Natural killer cell (primary cell): Measurements from ENCODE around the gene PSMA5. TPM values are rescaled to one million over a fixed set of nuclear protein-coding genes. Genes with fewer than 3 reads are reported as not detected.

Experiments used
- ATAC-seq, 3 donors: fragments of 150-1000 bp in 2 of 3; fragments of 200-7000 bp in 1 of 3; cut with Tn5 transposase; 1 replicate in 1 of 3; 2 replicates in 2 of 3; pipeline ENCODE4 v1.10.0; 2021; ENCODE audit warnings: mild to moderate bottlenecking in 2 of 3, moderate library complexity in 2 of 3
- DNase-seq, 2 donors: peaks; one replicate each; pipeline versions ENCODE4 v3.0.0 to v3.0.0-alpha.2; 2013 to 2021; ENCODE audit warnings: mixed read lengths in 1 of 2
- H3K27ac ChIP-seq: one replicate; pipeline ENCODE4 v1.5.1; 2013; ENCODE audit warnings: mild to moderate bottlenecking, low read length
- H3K27me3 ChIP-seq: one replicate; pipeline ENCODE4 v1.6.1; 2013; ENCODE audit warnings: low read length; ENCODE audit not compliant: control insufficient read depth, insufficient read depth
- H3K36me3 ChIP-seq: one replicate; pipeline ENCODE4 v1.6.1; 2013; ENCODE audit warnings: low read length; ENCODE audit not compliant: control insufficient read depth, insufficient read depth
- H3K4me1 ChIP-seq: one replicate; pipeline ENCODE4 v1.6.1; 2013; ENCODE audit warnings: low read length; ENCODE audit not compliant: control insufficient read depth, insufficient read depth
- H3K4me3 ChIP-seq: one replicate; pipeline ENCODE4 v1.5.1; 2013; ENCODE audit warnings: low read length
- H3K9me3 ChIP-seq: one replicate; pipeline ENCODE4 v1.6.1; 2013; ENCODE audit warnings: low read length; ENCODE audit not compliant: control insufficient read depth, insufficient read depth
- H3K27ac Mint-ChIP-seq, 2 donors: one replicate each; pipeline ENCODE4 v1.8.0; 2022; ENCODE audit warnings: mild to moderate bottlenecking in 2 of 2, mixed read lengths in 2 of 2, moderate library complexity in 1 of 2
- H3K27me3 Mint-ChIP-seq, 2 donors: one replicate each; pipeline ENCODE4 v1.8.0; 2022; ENCODE audit warnings: low read depth in 2 of 2, mixed read lengths in 2 of 2
- H3K36me3 Mint-ChIP-seq: one replicate; pipeline ENCODE4 v1.8.0; 2022; ENCODE audit warnings: mixed read lengths
- H3K4me1 Mint-ChIP-seq, 2 donors: one replicate each; pipeline ENCODE4 v1.8.0; 2022; ENCODE audit warnings: mixed read lengths in 2 of 2
- H3K4me3 Mint-ChIP-seq: one replicate; pipeline ENCODE4 v1.8.0; 2022; ENCODE audit warnings: mild to moderate bottlenecking, moderate library complexity, mixed read lengths
- H3K9me3 Mint-ChIP-seq, 2 donors: one replicate each; pipeline ENCODE4 v1.8.0; 2022; ENCODE audit warnings: mixed read lengths in 2 of 2
- WGBS: methylation state at CpG from one replicate; pipeline ENCODE4 v1.1.7; 2013; ENCODE audit warnings: missing lambda C conversion rate; ENCODE audit not compliant: insufficient coverage; 5-methylcytosine and 5-hydroxymethylcytosine counted together
- intact Hi-C: fragments of 100-400 bp; cut with micrococcal nuclease; formaldehyde crosslinking; loops from one replicate; pipeline ENCODE4 v1.14.2; 2022
- total RNA-seq, 4 donors: library from RNA; stranded (reverse); fragments of 120-200 nt in 1 of 4; gene quantifications; one replicate each; pipeline versions ENCODE4 v1.2.3 to v1.2.4, GENCODE V29; 2013 to 2022
- TF ChIP-seq, protein P1 (sequence below): fragments of 200-600 bp; IDR thresholded peaks from one replicate; pipeline ENCODE4 v1.8.0; 2022; ENCODE audit warnings: antibody characterized with exemption

PSMA5 gene
- total RNA-seq, 3 donors from 2014 or later (not counting 1 experiment from before 2014, with no cell fraction given): 54.7 to 76.0 (median 59.6) TPM

DNA sequence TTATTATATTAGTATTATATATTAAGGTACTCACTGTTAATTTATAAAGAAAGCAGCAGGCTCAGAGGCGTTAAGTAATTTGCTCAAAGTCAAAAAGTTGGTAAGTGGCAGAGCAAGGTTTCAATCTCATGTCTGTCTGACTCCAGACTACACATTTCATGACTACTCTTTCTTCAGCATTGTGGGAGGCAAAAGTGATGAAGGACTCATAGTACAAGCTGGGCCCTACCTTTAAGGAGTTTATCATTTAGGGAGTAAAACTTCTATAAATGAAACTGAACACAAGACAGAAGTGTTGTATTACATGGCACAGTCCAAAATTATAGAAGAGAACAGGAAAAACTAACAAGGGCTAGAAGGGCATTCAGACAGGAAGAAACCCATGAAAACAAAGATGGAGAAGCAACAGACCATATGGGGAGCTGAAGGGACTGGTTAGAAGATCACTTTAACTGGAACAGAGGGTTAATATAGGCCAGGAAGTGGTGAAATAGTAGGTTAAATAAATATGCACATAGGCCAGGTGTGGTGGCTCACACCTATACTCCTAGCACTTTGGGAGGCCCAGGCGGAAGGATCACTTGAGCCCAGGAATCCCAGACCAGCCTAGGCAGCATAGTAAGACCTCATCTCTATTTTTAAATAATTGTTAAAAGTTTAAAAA lies 40.1 kb downstream of the PSMA5 start:
- no peaks in the 10 kb centered on the region for H3K9me3 ChIP-seq
- Mint-ChIP-seq H3K36me3 (no peaks in the 10 kb centered on the region), H3K4me1 (no peaks in the 10 kb centered on the region), H3K27me3 (peaks cover 13 to 23% of the 10 kb centered on the region in 2 donors), H3K9me3 (no peaks in the 10 kb centered on the region), H3K27ac (no peak overlapping the region), H3K4me3 (no peak overlapping the region)
- 100% methylated on average over 1 of the region's 2 CpGs for WGBS
- no peaks in the 10 kb centered on the region for H3K27me3 ChIP-seq
- ATAC-seq (no peak), DNase-seq (no peak)
- intact Hi-C loops: no loop called here
- no peak overlapping the region for H3K27ac ChIP-seq
- TF ChIP-seq, protein P1, sequence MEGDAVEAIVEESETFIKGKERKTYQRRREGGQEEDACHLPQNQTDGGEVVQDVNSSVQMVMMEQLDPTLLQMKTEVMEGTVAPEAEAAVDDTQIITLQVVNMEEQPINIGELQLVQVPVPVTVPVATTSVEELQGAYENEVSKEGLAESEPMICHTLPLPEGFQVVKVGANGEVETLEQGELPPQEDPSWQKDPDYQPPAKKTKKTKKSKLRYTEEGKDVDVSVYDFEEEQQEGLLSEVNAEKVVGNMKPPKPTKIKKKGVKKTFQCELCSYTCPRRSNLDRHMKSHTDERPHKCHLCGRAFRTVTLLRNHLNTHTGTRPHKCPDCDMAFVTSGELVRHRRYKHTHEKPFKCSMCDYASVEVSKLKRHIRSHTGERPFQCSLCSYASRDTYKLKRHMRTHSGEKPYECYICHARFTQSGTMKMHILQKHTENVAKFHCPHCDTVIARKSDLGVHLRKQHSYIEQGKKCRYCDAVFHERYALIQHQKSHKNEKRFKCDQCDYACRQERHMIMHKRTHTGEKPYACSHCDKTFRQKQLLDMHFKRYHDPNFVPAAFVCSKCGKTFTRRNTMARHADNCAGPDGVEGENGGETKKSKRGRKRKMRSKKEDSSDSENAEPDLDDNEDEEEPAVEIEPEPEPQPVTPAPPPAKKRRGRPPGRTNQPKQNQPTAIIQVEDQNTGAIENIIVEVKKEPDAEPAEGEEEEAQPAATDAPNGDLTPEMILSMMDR: no peak
- H3K36me3 ChIP-seq: no peaks in the 10 kb centered on the region
- no peaks in the 10 kb centered on the region for H3K4me1 ChIP-seq
- no peak overlapping the region for H3K4me3 ChIP-seq

DNA sequence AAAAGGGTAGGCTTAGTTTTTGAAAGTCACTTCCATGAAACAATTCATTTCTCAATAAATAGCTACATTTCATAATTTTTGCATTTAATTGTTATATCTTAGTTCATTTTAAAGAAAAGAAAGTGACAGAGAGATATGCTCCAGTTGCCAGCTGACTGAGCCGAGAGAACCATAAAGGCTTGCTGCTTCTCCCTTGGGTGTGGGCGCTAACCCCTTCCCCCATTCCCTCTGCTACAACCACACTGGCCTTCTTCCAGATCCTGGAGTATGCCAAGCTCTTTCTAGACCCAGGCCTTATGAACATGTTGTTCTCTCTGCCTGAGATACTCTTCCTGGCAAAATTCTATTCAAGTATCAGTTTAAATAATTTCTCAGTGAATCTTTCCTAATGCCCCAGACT lies 40.8 kb downstream of the PSMA5 start:
- Histone ChIP-seq H3K4me1 (no peaks in the 10 kb centered on the region), H3K9me3 (no peaks in the 10 kb centered on the region), H3K36me3 (no peaks in the 10 kb centered on the region), H3K4me3 (no peak overlapping the region), H3K27ac (no peak overlapping the region), H3K27me3 (no peaks in the 10 kb centered on the region)
- no peak overlapping the region for H3K27ac Mint-ChIP-seq
- 87% methylated on average over 2 of the region's 2 CpGs for WGBS
- no peaks in the 10 kb centered on the region for H3K36me3 Mint-ChIP-seq
- TF ChIP-seq, protein P1: no peak
- H3K9me3 Mint-ChIP-seq: no peaks in the 10 kb centered on the region
- DNase-seq (no peak), ATAC-seq (no peak)
- no peaks in the 10 kb centered on the region for H3K4me1 Mint-ChIP-seq
- H3K27me3 Mint-ChIP-seq: peaks cover 9 to 19% of the 10 kb centered on the region in 2 donors
- no peak overlapping the region for H3K4me3 Mint-ChIP-seq
- intact Hi-C loops: no loop called here

DNA sequence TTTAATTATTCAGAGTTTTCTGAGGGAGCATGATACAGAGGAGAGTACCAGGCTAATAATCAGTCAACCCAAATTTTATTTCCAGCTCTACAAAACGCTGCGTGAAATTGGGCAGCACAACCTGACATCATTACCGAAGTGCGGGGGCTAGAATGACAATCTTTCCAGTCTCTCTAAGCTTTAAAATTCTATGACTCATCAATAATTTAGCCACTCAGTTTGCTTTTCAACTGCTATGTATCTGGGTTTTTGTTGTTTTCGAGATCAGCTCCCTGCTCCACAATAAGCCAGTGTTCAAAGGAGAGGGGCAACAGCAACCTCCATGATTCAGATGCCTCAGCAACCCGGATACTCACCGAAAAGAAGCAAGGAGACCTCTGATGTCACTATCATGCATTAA lies 42.4 kb downstream of the PSMA5 start:
- no peaks in the 10 kb centered on the region for H3K36me3 ChIP-seq
- no peak overlapping the region for H3K4me3 ChIP-seq
- 95% methylated on average over 7 of the region's 7 CpGs for WGBS
- H3K4me3 Mint-ChIP-seq: no peak overlapping the region
- no peaks in the 10 kb centered on the region for H3K9me3 ChIP-seq
- H3K27me3 ChIP-seq: no peaks in the 10 kb centered on the region
- DNase-seq (no peak), ATAC-seq (no peak)
- H3K27ac Mint-ChIP-seq: no peak overlapping the region
- intact Hi-C loops: no loop called here
- H3K4me1 Mint-ChIP-seq: no peaks in the 10 kb centered on the region
- H3K27ac ChIP-seq: no peak overlapping the region
- H3K9me3 Mint-ChIP-seq: no peaks in the 10 kb centered on the region
- TF ChIP-seq, protein P1: no peak
- H3K4me1 ChIP-seq: no peaks in the 10 kb centered on the region
- no peaks in the 10 kb centered on the region for H3K36me3 Mint-ChIP-seq
- H3K27me3 Mint-ChIP-seq: peaks cover under 1 to 3% of the 10 kb centered on the region in 2 donors
